Coronary artery (tissue), 2 donors: ENCODE results near the gene NEDD4L.

ENCODE experiments used
- DNase-seq: peaks from one replicate; pipeline ENCODE4 v3.0.0-alpha.2; 2017; ENCODE audit warnings: low spot score
- H3K27ac ChIP-seq, 2 donors: fragments of 200-600 bp; sonication (generic); one replicate each; pipeline ENCODE4 v1.5.1; 2016 to 2019
- H3K4me3 ChIP-seq: fragments of 200-600 bp; sonication (generic); 2 replicates; pipeline ENCODE4 v1.5.1; 2016; ENCODE audit warnings: mild to moderate bottlenecking, moderate library complexity
- CTCF ChIP-seq: fragments of 200-600 bp; sonication (generic); IDR thresholded peaks from one replicate; pipeline ENCODE4 v1.5.1; 2019; ENCODE audit warnings: antibody characterized with exemption

The NEDD4L gene

GRCh38 chr18:58416704-58417683 lies 373.0 kb downstream of the NEDD4L start:
- TF ChIP-seq CTCF, result no peak
- Histone ChIP-seq H3K27ac (peak overlapping the region in 1 of 2 donors; percentile 22), H3K4me3 (no peak overlapping the region)
- DNase-seq, result no peak

DNA sequence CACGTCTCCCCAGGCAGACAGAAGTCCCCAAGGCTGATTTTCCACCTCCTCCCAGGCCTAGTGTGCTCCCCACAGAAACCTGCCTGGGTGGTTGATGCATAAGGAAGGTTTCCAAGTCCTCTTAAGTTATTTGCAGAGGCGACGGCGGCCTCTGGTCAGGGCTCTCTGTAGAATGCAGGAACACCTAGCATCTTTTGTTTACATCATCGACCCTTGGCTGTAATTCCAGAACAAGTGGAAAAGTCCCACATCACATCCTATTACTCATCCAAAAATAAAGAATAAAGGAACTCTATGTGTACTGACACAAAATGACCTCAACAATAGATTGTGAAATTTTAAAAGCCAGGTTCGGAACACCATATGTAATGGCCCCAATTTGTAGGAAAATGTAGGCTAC lies 373.7 kb downstream of the NEDD4L start:
- DNase-seq, result no peak
- H3K4me3 ChIP-seq, result no peak overlapping the region
- no peak for TF ChIP-seq CTCF
- peak overlapping the region in 1 of 2 donors; percentile 22 for H3K27ac ChIP-seq

DNA sequence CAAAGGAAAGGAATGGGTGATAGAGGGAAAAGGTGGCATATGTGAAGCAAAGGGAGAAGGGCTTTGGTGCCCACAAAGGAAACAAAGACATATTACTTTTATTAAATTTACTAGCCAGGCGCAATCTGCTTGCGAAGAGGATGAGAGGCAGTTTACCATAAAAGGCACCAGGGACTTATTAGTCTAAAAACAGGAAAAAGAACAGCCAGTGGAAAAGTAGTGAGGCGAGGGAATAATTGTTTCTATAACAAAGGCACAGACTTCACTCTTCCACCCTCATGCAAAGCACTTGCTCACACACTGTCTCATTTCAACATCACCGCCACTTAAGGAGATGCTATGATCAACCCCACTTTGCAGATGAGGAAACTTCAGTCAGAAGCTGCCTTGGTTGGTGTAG lies 374.3 kb downstream of the NEDD4L start:
- Histone ChIP-seq H3K4me3 (no peak overlapping the region), H3K27ac (no peak overlapping the region)
- DNase-seq, result no peak
- no peak for TF ChIP-seq CTCF

DNA sequence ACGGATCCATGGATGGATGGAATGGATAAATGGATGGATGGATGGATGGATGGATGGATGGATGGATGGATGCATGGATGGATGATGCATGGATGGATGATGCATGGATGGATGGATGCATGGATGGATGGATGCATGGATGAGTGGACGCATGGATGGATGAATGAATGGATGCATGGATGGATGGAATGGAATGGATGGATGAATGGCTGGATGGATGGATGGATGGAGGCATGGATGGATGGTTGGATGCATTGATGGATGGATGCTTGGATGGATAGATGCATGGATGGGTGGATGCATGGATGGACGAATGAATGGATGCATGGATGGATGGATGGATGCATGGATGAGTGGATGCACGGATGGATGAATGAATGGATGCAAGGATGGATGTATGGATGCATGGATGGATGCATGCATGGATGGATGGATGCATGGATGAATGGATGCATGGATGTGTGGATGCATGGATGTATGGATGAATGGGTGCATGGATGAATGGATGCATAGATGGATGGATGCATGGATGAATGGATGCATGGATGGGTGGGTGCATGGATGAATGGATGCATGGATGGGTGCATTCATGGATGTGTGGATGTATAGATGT lies 375.7 kb downstream of the NEDD4L start:
- no peak overlapping the region for H3K27ac ChIP-seq
- H3K4me3 ChIP-seq, result no peak overlapping the region
- TF ChIP-seq CTCF, result no peak
- no peak for DNase-seq

DNA sequence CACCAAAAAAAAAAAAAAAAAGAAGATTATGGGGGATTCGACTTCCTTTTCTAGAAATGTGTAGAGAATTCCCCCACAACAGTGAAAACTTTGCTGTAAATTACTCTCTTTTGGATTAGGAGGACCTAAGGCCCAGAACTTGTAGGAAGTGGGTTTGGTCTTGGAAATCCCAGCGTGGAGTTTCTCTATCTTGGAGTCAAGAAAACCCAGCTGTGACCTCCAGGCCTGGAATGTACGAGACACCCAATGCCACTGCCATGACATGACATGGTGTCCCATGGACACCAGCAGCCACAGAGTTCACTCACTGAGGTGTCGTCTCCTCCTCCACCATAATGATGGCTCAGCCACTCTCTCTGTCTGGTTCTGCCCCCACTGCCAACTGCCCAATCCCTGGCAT lies 382.6 kb downstream of the NEDD4L start:
- TF ChIP-seq CTCF, result no peak
- no peak overlapping the region for H3K27ac ChIP-seq
- H3K4me3 ChIP-seq, result no peak overlapping the region
- no peak for DNase-seq

- H3K27ac ChIP-seq, result no peak overlapping the region
- H3K4me3 ChIP-seq, result no peak overlapping the region
- DNase-seq, result no peak
- TF ChIP-seq CTCF, result no peak
Measured at GRCh38 chr18:58427321-58427720, 383.3 kb downstream of the NEDD4L start.
